GM12875 (cell line): Measurements from ENCODE around the gene RIMS1.

Source experiments
- H3K4me3 ChIP-seq: one replicate; pipeline ENCODE4 v1.5.1; 2011; ENCODE audit warnings: low read depth, low read length, control low read depth
- TF ChIP-seq, protein P1 (sequence below): IDR thresholded peaks from 2 replicates; pipeline ENCODE4 v1.5.1; 2011; ENCODE audit warnings: low read depth, mild to moderate bottlenecking, control low read depth, inconsistent platforms, low read length, moderate library complexity, borderline replicate concordance; ENCODE audit not compliant: insufficient read depth

Gene RIMS1

DNA sequence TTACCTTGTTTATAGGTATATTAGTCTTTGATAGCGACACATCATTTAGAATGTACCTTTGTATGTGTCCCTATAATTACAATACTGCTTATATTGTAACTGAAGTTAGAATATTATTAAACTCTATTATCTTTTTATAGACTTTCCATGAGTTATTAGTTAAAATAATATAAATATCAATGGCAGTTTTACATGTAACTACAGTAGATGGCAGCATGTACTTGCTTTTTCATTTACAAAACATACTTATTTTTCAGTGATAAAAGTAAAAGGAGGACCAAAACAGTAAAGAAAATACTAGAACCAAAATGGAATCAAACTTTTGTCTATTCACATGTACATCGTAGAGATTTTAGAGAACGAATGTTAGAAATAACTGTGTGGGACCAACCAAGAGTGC lies 364.3 kb downstream of the RIMS1 start:
- TF ChIP-seq, protein P1, sequence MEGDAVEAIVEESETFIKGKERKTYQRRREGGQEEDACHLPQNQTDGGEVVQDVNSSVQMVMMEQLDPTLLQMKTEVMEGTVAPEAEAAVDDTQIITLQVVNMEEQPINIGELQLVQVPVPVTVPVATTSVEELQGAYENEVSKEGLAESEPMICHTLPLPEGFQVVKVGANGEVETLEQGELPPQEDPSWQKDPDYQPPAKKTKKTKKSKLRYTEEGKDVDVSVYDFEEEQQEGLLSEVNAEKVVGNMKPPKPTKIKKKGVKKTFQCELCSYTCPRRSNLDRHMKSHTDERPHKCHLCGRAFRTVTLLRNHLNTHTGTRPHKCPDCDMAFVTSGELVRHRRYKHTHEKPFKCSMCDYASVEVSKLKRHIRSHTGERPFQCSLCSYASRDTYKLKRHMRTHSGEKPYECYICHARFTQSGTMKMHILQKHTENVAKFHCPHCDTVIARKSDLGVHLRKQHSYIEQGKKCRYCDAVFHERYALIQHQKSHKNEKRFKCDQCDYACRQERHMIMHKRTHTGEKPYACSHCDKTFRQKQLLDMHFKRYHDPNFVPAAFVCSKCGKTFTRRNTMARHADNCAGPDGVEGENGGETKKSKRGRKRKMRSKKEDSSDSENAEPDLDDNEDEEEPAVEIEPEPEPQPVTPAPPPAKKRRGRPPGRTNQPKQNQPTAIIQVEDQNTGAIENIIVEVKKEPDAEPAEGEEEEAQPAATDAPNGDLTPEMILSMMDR, result no peak
- H3K4me3 ChIP-seq, result no peak overlapping the region

DNA sequence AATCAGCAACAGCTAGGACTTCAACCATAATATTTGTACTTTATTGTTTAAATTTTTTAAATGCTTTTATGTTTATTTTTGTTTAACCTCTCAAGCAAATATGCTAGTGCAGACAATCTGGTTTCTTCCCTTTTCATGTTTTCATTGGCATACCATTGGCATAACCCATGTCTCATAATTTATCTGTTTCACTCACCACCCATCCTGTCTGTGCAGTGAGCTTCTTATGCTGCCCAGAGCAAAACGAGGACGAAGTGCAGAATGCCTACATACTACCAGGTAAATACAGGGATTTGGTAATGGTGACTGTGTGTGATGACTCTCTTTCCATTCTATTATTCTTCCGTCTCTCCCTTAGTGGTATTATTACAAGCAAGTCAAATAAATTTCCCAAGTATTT lies 374.1 kb downstream of the RIMS1 start:
- H3K4me3 ChIP-seq, result no peak overlapping the region
- TF ChIP-seq, protein P1, result no peak

DNA sequence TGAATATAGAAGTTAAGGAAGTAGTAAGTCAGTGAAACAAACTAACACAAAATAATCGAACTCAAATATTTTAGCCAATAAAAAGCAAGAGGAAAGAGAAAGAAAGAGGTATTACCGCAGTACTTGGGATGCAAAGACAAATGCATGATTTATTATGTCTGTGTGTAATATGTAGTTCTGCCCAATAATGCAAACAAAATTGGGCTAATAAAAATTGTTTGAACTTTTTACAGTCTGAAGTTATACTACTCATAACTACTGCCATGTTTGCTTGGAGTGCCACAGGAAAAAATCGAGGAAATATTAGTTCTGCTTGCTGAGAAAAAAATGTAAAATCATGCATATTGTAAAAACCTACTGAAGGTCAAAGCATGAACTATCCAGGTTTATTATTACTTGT lies 375.2 kb downstream of the RIMS1 start:
- H3K4me3 ChIP-seq, result no peak overlapping the region
- TF ChIP-seq, protein P1, result no peak

DNA sequence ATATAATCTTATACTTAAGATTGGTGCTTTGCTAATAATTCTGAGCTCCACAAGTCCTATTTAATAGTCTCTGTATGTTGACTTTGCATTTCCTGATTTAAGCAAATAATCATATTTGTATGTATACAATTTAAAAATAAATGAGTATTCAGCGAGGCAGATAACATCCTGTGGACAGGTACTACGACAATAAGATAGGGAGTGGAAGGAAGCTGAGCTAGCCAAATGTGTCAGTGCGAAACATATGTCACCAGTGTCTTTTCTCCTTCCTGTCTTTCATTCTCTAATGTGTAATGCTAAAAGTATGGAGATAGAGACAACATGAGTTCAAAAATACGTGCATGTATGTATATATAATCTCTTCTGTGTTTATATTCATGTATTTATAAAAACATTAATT lies 375.9 kb downstream of the RIMS1 start:
- TF ChIP-seq, protein P1, result no peak
- no peak overlapping the region for H3K4me3 ChIP-seq

GRCh38 chr6:72267470-72267869 lies 381.1 kb downstream of the RIMS1 start:
- H3K4me3 ChIP-seq, result no peak overlapping the region
- TF ChIP-seq, protein P1, result no peak

DNA sequence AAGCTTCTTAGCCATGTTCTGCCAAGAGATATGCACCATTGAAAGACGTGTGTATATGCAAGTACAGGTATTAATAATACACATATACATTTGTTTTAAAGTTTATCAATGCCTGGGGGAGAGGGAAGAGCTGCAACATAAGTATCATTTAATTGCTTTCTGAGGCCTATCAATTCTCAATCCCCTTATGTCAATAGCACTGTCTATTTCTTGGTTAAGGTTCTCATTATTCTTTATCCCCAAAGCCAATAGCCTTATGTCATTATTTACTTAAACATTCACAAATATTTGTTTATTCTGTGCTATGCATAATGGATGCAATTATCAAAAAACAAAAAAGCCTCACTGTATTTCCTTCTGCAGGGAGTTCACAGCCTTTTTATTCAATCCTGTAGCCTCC lies 385.2 kb downstream of the RIMS1 start:
- TF ChIP-seq, protein P1, result no peak
- no peak overlapping the region for H3K4me3 ChIP-seq

DNA sequence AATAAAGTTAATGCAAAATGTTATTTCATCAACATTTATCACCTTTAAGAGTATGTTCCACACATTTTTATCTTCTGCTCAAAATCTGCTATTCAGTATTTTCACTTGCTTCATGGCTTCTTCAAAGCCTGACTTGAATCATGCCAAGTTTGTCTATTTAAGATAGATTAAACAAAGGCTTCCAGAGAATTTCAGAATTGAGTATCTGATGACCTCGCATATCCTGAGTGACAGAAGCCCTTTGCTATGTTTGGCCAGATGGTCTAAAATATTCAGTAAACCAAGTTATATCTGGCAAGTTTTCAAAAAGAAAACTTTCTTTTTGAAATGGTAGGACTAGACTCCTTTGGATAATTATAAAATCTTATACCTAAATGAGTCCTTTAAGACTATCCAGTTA lies 386.6 kb downstream of the RIMS1 start:
- no peak overlapping the region for H3K4me3 ChIP-seq
- TF ChIP-seq, protein P1, result no peak
